NOMO-1 (cell line): Measurements from ENCODE around the gene PPM1N.

Experiments used
- DNase-seq, 2 experiments: peaks; one replicate each; lab custom pipeline; 2025; ENCODE audit not compliant: unreplicated experiment in 2 of 2; lab: John Stamatoyannopoulos, UW

The PPM1N gene, protein sequence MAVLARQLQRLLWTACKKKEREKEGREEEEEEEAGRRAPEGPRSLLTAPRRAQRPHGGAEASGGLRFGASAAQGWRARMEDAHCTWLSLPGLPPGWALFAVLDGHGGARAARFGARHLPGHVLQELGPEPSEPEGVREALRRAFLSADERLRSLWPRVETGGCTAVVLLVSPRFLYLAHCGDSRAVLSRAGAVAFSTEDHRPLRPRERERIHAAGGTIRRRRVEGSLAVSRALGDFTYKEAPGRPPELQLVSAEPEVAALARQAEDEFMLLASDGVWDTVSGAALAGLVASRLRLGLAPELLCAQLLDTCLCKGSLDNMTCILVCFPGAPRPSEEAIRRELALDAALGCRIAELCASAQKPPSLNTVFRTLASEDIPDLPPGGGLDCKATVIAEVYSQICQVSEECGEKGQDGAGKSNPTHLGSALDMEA

DNA sequence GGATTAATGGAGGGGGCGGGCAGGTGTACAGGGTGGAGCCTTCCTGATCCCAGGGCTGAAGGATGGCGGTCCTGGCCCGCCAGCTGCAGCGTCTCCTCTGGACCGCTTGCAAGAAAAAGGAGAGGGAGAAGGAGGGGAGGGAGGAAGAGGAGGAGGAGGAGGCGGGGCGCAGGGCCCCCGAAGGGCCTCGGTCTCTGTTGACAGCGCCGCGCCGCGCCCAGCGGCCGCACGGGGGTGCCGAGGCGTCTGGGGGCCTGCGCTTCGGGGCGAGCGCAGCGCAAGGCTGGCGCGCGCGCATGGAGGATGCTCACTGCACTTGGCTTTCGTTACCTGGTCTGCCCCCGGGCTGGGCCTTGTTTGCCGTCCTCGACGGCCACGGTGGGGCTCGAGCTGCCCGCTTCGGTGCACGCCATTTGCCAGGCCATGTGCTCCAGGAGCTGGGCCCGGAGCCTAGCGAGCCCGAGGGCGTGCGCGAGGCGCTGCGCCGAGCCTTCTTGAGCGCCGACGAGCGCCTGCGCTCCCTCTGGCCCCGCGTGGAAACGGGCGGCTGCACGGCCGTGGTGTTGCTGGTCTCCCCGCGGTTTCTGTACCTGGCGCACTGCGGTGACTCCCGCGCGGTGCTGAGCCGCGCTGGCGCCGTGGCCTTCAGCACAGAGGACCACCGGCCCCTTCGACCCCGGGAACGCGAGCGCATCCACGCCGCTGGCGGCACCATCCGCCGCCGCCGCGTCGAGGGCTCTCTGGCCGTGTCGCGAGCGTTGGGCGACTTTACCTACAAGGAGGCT, at the start of gene PPM1N:
PPM1N (plus strand) TSS at position 33 of the 785 bp plus-strand sequence; CDS start at position 63, 30 bp downstream.
- DNase-seq, result peak; percentile 35 to 42

DNA sequence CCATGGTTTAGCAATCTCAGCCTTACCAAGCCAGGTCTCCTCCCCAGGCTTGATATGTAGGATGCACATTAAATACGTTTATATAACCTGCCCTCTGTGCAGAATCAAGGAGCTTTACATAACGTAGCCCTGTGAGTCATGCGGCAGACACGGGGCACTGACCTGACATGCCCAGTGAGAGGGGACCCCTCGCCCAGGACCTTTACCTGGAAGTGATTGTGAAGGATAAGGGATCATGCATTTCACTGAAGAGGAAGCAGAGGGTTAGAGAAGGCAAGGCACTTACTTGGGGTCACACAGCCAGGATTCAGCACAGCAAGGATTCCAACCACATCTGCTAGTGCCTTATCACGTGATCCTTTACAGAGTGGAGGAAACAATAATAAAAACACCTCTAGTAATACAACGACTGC, 49.4 kb upstream of the PPM1N start:
- no peak for DNase-seq

DNA sequence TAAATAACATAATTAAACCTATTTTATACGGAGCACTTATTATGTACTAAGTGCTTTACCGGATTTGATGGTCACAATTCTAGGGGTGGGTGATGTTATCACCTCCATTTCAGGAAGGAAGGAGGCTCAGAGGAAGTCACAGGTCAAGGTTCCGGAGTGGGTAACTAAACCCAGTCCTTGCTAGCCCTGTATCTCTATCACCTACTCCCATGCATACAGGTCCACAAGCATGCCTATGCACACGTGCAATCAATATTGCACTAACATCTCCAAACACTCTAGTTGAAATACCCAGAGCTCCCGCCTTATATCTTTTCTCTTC, 48.3 kb upstream of the PPM1N start:
- no peak for DNase-seq

DNA sequence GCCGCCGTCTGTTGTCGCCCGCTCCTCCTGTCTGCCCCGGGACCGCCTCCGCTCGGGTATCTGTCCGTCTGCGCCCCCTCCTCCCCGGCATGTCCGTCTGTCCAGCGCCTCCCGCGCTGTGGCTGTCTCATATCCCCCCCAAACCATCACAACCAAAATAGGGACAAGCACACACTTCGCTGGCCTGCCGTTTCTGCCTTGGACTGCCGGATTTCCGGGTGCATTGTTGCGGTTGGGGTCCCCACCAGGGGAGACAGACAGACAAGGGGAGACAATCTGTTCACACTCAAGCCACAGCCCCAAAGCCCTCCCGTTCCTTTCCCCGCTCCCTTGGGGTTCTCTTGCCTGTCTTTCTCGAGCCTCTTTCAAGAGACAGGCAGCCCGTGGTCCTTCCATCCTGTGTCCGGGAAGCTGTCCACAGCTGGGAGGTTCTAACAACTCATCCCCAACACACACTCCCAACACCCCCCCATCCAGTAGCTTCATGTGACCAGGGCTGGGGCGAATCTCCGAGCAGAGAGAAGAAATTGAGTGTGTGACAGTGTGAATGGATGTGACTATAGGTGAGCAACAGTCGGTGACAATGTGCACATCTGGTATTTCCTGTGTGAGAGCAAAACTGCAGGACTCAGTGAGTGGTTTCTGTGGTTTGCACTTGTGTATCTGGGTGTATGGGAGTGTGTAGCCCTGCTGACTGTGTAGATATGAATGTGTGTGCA, 47.0 kb upstream of the PPM1N start:
- DNase-seq, result no peak

DNA sequence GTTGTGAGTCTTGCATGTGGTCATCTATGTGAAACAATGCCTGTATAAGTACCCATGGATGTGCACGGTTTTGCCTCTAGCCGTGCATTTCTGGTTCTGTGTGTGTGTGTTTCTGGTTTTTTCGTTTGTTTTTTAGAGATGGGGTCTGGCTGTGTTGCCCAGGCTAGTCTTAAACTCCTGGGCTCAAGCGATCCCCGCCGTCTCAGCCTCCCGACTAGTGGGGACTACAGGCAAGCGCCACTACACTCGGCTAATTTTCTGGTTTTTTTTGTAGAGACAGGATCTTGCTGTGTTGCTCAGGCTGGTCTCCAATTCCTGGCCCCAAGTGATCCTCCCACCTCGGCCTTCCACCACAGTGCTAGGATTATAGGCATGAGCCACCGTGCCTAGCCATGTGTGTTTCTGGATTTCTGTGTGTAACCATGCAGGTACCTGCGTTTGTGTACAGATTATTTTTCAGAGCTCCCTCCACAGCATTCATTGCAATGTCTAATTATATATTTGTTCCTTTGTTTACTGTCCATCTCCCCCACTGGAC, 46.3 kb upstream of the PPM1N start:
- no peak for DNase-seq

DNA sequence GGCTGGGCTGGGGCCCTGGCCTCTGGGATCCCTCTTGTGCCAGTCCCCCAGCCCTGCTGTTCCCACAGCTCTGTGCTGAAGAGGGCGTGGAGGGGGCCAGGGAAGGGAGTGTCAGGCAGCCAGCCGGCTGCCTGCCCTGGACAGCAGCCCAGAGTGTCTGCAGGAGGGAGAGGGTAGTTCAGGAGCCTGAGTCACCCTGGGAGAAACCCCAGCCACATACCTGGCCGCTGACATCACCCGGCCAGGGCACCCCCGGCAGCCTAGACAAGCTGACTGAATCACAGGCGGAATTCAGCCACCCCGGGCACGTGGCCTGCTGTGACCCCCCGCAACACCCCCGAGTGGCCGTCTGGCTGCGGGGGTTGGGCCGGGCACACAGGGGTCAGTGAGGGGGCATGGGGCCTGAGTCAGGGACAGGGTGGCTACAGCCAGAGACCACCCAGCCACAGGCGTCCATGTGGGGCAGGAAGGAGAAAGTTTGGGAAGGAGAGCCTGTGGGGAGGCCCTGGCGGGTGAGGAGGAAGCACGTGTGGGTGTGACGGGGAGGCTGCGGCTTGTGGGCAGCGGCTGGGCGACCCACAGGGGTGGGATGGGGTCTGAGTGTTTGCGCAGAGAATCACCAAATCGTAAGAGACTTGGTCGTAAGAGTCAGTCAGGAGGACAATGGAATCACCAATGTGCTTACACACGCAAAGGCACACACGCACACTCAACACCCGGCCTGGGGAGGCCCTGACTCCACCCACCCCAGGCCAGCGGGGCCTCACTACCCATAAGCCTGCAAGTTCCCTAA, 42.3 kb upstream of the PPM1N start:
- peak; percentile 75 to 96 for DNase-seq

DNA sequence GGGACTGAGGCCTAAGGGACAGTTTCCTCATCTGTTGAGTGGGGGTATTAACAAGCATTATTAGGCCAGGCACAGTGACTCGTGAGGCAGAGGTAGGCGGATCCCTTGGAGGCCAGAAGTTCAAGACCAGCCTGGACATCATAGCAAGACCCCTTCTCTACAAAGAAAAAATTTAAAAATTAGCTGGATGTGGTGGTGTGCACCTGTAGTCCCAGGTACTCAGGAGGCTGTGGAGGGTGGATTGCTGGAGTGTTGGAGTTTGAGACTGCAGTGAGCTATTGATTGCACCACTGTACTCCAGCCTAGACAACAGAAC, 41.8 kb upstream of the PPM1N start:
- DNase-seq, result no peak

DNA sequence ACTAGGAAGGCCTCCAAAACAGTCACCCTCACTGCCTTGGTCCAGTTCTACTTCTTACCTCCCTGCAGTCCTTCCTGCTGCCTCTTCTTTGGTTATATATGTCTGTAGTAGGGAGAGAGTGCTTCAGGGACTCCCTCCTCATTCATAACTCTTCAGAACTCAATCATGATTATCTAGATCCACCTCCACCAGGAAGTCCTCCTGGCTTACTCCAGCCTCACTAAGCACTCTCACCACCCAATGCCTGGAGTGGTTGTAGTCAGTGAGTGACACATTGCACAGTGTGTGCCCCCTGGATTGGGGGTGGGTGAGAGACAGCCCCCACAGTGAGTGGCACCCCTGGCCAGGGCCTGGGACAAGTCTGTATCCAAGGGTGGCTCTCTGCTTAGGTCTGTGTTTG, 40.5 kb upstream of the PPM1N start:
- DNase-seq, result no peak

DNA sequence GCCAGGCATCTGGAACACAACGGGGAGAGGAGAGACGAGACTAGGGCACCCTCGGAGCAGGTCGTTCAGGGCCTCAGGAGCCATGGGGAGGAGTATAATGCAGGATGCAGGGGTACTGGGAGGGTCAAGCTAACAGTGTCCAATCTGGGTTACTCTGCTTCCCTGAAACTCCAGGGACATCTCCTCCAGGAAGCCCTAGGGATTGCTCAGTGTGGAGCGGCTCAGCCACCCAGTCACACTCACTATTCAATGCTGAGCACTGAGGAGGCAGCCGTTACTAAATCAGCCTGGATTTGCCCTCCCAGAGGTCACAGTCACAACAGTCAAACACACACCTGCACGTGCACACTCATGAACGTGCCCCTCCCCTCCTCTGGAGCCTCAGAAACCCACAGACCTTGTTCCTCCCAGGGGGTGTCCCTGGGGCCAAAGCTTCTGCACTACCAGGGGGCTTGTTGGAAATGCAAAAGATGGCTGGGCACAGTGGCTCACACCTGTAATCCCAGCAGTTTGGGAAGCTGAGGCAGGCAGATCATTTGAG, 37.4 kb upstream of the PPM1N start:
- DNase-seq, result no peak

DNA sequence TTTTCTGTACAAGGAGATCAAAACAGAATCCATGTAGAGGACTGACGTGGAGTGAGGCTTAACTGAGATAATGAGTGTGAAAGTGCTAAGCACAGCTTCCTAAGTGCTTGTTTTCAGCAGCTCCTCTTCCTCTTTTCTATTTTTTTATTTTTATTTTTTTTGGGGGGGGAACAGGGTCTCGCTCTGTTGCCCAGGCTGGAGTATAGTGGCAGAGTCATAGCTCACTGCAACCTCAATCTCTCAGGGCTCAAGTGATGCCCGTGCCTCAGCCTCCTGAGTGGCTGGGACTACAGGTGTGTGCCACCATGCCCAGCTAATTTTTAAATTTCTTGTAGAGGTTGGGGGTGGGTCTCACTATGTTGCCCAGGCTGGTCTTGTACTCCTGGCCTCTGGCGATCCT, 36.1 kb upstream of the PPM1N start:
- DNase-seq, result no peak

DNA sequence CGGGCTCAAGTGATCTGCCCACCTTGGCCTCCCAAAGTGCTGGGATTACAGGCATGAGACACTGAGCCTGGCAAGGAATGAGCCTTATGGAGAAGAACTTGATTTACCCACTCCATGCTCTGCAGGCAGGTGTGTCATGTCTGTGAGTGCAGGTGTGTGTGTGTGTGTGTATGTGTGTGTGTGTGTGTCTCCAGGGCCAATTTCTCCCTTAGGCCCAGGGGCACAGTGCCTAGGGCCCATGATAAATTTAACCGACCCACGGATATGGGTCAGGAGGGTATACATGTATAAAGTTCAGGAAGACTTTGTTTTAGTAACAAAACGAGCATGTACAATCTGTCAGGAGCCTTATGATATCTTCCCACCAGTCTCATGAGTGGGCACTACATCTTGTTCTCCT, 35.0 kb upstream of the PPM1N start:
- DNase-seq, result no peak

DNA sequence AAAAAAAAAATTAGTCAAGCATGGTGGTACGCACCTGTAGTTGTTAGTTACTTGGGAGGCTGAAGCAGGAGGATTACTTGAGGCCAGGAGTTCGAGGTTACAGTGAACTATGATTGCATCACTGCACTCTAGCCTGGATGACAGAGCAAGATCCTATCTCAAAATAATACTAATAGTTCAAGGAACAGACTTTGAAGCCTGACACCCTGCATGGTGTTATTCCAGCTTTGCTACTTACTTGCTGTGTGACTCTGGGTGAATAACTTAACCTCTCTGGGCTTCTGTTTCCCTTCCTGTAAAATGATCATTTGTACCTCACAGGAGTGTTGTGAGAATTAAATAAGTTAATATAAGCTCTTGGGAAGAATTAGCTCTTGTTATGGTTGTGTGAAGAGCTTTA, 34.0 kb upstream of the PPM1N start:
- DNase-seq, result no peak

DNA sequence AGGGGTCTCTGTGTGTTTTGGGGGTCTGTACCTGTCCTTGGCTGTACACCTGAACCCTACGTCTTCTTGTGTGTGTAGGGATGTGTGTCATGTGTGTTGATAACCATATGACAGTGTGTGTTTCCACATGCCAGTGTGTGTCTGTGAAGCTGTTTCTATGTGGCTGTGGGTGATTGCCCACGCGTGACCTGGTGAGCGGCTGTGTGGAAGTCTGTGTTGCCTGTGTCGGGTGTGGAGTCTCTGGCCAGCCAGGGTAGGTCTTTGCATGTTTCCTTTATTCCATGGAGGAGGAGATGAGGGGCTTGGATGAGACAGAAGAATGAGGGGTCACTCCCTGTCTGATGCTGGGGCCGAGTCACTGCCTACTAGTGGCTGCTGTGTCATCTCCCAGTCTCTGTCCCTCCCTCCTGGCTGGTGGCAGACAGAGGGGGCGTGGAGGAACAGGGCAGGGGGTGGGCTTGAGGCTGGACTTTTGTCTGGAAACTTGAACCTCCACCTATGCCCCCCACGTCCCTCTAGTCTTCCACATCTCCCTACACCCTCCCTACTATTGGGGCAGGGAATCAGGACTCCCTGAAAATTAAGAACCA, 33.3 kb upstream of the PPM1N start:
- no peak for DNase-seq

DNA sequence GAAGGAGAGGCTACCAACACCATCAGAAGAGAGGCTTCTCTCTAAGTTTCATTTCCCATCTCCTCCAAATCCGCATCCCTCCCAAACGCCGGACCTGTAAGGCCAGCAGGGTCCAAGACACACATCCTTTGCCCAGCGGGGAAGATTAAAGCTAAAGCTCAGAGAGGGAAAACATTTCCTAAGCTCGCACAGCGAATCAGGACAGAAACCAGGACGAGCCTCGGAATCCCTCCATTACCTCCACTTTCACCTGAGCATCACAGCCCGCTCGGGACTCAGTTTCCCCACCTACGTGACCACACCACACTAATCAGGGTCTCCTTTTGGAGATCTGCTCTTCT, 31.2 kb upstream of the PPM1N start:
- no peak for DNase-seq

DNA sequence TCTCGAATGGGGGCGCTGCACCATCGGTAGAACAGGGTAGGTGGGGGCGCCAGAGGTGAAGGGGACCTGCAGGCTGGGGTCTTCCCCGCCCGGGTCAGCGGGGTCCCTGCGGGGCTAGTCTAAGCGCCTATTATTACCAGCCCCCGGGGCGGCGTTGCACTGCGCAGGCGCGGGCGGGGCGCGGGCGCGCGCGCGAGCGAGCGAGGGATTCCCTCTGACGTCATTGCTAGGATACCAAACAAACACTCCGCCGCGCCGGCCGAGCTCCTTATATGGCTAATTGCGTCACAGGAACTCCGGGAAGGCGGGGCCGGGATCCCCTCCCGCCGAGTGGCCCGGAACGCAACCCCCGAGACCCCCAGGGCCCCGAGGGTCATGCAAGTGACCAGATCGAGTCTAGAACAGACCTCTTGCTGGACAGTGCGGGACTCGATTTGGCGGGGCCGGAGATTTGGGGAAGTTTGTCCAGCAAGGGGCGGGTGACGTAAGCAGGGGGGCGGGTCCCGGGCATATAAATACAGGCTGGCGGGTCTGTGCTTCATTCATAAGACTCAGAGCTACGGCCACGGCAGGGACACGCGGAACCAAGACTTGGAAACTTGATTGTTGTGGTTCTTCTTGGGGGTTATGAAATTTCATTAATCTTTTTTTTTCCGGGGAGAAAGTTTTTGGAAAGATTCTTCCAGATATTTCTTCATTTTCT, 30.6 kb upstream of the PPM1N start, which contains the start of gene FOSB:
FOSB (plus strand) TSS at position 541 of the 703 bp plus-strand sequence. CDS start 591 bp downstream, outside the sequence.
- peak; percentile 89 to 90 for DNase-seq

DNA sequence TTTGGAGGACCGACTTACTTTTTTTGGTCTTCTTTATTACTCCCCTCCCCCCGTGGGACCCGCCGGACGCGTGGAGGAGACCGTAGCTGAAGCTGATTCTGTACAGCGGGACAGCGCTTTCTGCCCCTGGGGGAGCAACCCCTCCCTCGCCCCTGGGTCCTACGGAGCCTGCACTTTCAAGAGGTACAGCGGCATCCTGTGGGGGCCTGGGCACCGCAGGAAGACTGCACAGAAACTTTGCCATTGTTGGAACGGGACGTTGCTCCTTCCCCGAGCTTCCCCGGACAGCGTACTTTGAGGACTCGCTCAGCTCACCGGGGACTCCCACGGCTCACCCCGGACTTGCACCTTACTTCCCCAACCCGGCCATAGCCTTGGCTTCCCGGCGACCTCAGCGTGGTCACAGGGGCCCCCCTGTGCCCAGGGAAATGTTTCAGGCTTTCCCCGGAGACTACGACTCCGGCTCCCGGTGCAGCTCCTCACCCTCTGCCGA, 30.0 kb upstream of the PPM1N start:
- peak in 1 of 2 experiments; percentile 23 for DNase-seq

DNA sequence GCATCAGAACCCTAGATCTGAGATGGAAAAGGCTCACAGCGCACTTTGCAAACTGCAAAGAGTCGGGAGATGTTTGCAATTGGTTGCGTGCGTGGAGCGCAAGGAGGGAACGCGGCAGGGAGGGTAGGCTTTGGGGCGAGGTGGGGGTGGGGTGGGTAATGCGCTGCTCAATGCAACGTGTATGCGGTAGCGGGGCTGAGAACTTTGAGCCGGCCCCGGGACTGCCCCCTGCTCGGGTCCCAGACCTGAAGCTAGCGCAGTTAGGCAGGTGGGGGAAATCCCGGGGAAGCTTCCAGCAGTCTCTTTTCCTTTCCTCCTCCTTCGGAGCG, 29.5 kb upstream of the PPM1N start:
- no peak for DNase-seq

DNA sequence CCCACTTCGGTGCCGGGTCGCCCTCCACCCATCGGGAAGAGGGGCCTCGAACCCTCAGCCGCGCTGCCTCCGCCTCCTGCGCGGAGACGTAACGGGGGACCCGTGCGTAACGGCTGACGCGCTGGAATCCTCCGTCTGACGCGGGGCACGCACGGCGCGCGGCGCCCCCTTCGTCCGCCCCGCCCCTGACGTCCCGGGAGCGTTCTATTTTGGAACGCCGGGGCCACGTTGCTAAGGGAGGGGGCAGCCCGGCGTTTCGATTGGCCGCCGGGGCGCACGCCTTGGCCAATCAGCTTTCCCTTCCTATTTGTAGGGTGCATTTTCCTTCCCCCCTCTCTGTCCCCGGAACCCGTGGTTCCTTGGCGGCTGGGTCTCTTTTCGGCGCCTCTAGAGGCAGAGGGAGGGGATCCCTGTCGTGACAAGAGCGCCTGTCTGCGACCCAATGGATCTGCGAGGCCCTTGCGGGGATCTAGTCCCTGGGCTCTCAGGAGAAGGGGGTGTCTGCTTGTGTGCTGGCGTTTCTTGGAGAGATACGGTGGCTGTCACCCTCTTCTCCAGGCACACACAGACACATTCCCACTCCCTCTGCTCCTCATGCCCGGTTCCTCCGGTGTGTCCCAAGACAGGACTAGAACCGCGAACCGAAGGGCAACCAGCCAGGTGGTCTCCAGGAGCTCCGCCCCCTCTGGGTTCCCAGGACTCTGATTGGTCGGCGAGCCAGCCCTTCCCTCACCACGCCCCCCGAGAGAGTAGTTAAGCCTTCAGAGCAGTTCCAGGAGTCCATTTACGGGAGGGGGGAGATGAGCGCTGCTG, 28.9 kb upstream of the PPM1N start:
- DNase-seq, result peak; percentile 95 to 97
